Neuronal stem cell (in vitro differentiated cells): ENCODE results near the gene TNS3.

Source experiments
- DNase-seq: peaks from one replicate; pipeline ENCODE4 v3.0.0-alpha.2; 2013; ENCODE audit warnings: low spot score
- H2AFZ ChIP-seq: one replicate; pipeline ENCODE4 v1.6.1; 2013; ENCODE audit warnings: mild to moderate bottlenecking, low read length, inconsistent platforms
- H2AK5ac ChIP-seq: 2 replicates; pipeline ENCODE4 v1.6.1; 2013; ENCODE audit warnings: low read depth, mild to moderate bottlenecking, inconsistent platforms, low read length, moderate library complexity, mixed read lengths
- H2BK120ac ChIP-seq: 2 replicates; pipeline ENCODE4 v1.6.1; 2013; ENCODE audit warnings: low read depth, mild to moderate bottlenecking, inconsistent platforms, low read length, moderate library complexity, mixed read lengths
- H2BK12ac ChIP-seq: one replicate; pipeline ENCODE4 v1.6.1; 2013; ENCODE audit warnings: low read length, inconsistent platforms
- H2BK15ac ChIP-seq: 2 replicates; pipeline ENCODE4 v1.6.1; 2013; ENCODE audit warnings: mild to moderate bottlenecking, low read length, inconsistent platforms, mixed read lengths
- H2BK5ac ChIP-seq: one replicate; pipeline ENCODE4 v1.6.1; 2013; ENCODE audit warnings: inconsistent platforms, mild to moderate bottlenecking, low read length, moderate library complexity
- H3K14ac ChIP-seq: one replicate; pipeline ENCODE4 v1.6.1; 2013; ENCODE audit warnings: low read length, inconsistent platforms
- H3K18ac ChIP-seq: 2 replicates; pipeline ENCODE4 v1.6.1; 2013; ENCODE audit warnings: low read length, inconsistent platforms
- H3K23ac ChIP-seq: 2 replicates; pipeline ENCODE4 v1.6.1; 2013; ENCODE audit warnings: low read depth, mild to moderate bottlenecking, mixed read lengths, low read length, inconsistent platforms; ENCODE audit not compliant: poor library complexity
- H3K27ac ChIP-seq: replicated peaks from 3 replicates; pipeline ENCODE4 v1.5.1; 2013; ENCODE audit warnings: low read length, inconsistent platforms
- H3K27me3 ChIP-seq, 3 experiments: 2 replicates each; pipeline ENCODE4 v1.6.1; 2013; ENCODE audit warnings: low read length in 3 of 3, mild to moderate bottlenecking in 2 of 3, inconsistent platforms in 1 of 3, low read depth in 1 of 3, mixed read lengths in 1 of 3, moderate library complexity in 1 of 3; ENCODE audit not compliant: control insufficient read depth in 3 of 3, insufficient read depth in 3 of 3
- H3K36me3 ChIP-seq, 2 donors: replicated peaks in 1 of 2; 2 replicates each; pipeline ENCODE4 v1.6.1; 2013; ENCODE audit warnings: low read length in 2 of 2; ENCODE audit not compliant: control insufficient read depth in 2 of 2, insufficient read depth in 2 of 2
- H3K4ac ChIP-seq: 2 replicates; pipeline ENCODE4 v1.6.1; 2013; ENCODE audit warnings: inconsistent platforms, mild to moderate bottlenecking, low read length, moderate library complexity
- H3K4me1 ChIP-seq, 2 donors: 1 replicate in 1 of 2; 2 replicates in 1 of 2; pipeline ENCODE4 v1.6.1; 2013; ENCODE audit warnings: low read length in 2 of 2, low read depth in 1 of 2; ENCODE audit not compliant: control insufficient read depth in 2 of 2, insufficient read depth in 1 of 2
- H3K4me2 ChIP-seq: one replicate; pipeline ENCODE4 v1.6.1; 2013; ENCODE audit warnings: mild to moderate bottlenecking, low read length, inconsistent platforms; ENCODE audit not compliant: insufficient read depth, poor library complexity, severe bottlenecking
- H3K4me3 ChIP-seq, 2 donors: 2 replicates each; pipeline ENCODE4 v1.5.1; 2013; ENCODE audit warnings: low read length in 2 of 2, mild to moderate bottlenecking in 2 of 2, inconsistent platforms in 1 of 2, moderate library complexity in 1 of 2
- H3K79me1 ChIP-seq: one replicate; pipeline ENCODE4 v1.6.1; 2013; ENCODE audit warnings: low read depth, mild to moderate bottlenecking, inconsistent platforms, low read length, moderate library complexity
- H3K9ac ChIP-seq: one replicate; pipeline ENCODE4 v1.6.1; 2013; ENCODE audit warnings: mild to moderate bottlenecking, low read depth, low read length, inconsistent platforms; ENCODE audit not compliant: poor library complexity
- H3K9me3 ChIP-seq, 2 donors: replicated peaks in 1 of 2; 2 replicates each; pipeline versions ENCODE3 to v1.6.1; 2013; ENCODE audit warnings: low read length in 2 of 2, mild to moderate bottlenecking in 2 of 2, inconsistent platforms in 1 of 2, low read depth in 1 of 2, mixed read lengths in 1 of 2, moderate library complexity in 1 of 2; ENCODE audit not compliant: control insufficient read depth in 2 of 2, insufficient read depth in 1 of 2
- H4K8ac ChIP-seq: one replicate; pipeline ENCODE4 v1.6.1; 2013; ENCODE audit warnings: low read depth, mild to moderate bottlenecking, inconsistent platforms, low read length, moderate library complexity
- H4K91ac ChIP-seq: one replicate; pipeline ENCODE4 v1.6.1; 2013; ENCODE audit warnings: low read length, low read depth, mild to moderate bottlenecking, inconsistent platforms; ENCODE audit not compliant: poor library complexity
- WGBS, 2 donors: extraction: QIAGEN DNeasy Blood & Tissue Kit; methylation state at CpG; one replicate each; pipeline ENCODE4 v1.1.7; 2013; ENCODE audit warnings: missing lambda C conversion rate in 2 of 2, mixed read lengths in 1 of 2; ENCODE audit not compliant: insufficient read length in 2 of 2, insufficient replicate concordance in 1 of 2; ENCODE audit errors: extremely low coverage in 2 of 2; 5-methylcytosine and 5-hydroxymethylcytosine counted together

Gene TNS3

DNA sequence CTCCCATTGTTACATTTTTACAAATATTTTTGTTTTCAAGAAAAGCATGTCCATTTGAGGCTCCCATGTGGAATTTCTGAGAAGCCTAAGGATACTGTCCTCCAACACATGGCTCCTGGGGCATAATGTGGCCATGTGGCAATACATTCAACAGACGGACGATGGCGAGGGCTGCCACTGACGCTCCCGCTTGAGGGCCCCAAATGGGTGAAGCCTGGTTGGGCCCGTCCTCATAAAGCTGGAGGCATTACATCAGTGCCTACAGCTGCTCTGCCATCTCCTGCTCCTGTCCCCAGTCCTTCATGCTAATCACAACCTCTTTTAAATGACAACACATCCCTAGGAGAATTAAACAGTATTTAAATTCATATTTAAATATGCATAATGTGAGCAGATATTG, 246.8 kb downstream of the TNS3 start:
- Histone ChIP-seq H3K4me1 (peaks cover 8 to 26% of the 10 kb centered on the region in 2 donors), H3K23ac (no peak overlapping the region), H2BK15ac (no peak overlapping the region), H2AFZ (no peak overlapping the region), H3K18ac (peak overlapping the region; percentile 32), H4K8ac (no peak overlapping the region), H3K4me3 (no peak overlapping the region), H3K27ac (no peak overlapping the region), H3K14ac (no peak overlapping the region), H3K27me3 (no peaks in the 10 kb centered on the region), H3K4me2 (no peak overlapping the region), H2BK12ac (no peak overlapping the region), H3K9ac (no peak overlapping the region), H2BK5ac (no peak overlapping the region), H2AK5ac (no peak overlapping the region), H3K4ac (no peak overlapping the region), H2BK120ac (no peak overlapping the region), H3K79me1 (peaks cover 2% of the 10 kb centered on the region), H4K91ac (no peak overlapping the region), H3K9me3 (no peaks in the 10 kb centered on the region), H3K36me3 (peaks cover 5 to 10% of the 10 kb centered on the region in 2 donors)
- WGBS, 2 donors = no CpG with 5 or more reads among the region's 6 CpGs
- DNase-seq = no peak

- Histone ChIP-seq H2BK12ac (no peak overlapping the region), H2BK120ac (no peak overlapping the region), H4K8ac (no peak overlapping the region), H2AK5ac (no peak overlapping the region), H3K18ac (no peak overlapping the region), H3K9me3 (no peaks in the 10 kb centered on the region), H3K9ac (no peak overlapping the region), H3K4me2 (no peak overlapping the region), H3K79me1 (peaks cover 4% of the 10 kb centered on the region), H3K4ac (no peak overlapping the region), H3K36me3 (peaks cover 5 to 11% of the 10 kb centered on the region in 2 donors), H3K23ac (no peak overlapping the region), H2AFZ (no peak overlapping the region), H4K91ac (no peak overlapping the region), H3K14ac (no peak overlapping the region), H2BK15ac (no peak overlapping the region), H2BK5ac (no peak overlapping the region), H3K27me3 (no peaks in the 10 kb centered on the region), H3K4me1 (peaks cover 14 to 32% of the 10 kb centered on the region in 2 donors), H3K4me3 (no peak overlapping the region), H3K27ac (no peak overlapping the region)
- DNase-seq = no peak
- no CpG with 5 or more reads among the region's 2 CpGs for WGBS, 2 donors
Observed at GRCh38 chr7:47333959-47334358, 248.0 kb downstream of the TNS3 start.

DNA sequence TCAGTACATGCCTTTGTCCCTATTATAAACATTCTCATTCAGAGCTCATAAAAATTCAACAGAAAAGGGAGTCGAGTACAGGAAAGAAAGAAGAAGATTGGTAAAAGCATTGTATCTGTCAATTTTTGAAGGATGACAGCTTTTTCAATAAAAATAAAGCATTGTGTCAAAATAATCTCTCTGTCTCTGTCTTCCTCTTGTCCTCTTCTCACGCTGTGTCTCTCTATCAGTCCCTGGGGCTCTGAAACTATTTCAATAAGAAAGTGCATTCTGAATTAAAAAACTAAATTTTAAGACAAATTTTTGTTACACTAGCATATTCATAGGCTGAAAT, 248.4 kb downstream of the TNS3 start:
- Histone ChIP-seq H3K18ac (no peak overlapping the region), H3K14ac (no peak overlapping the region), H2AK5ac (no peak overlapping the region), H3K27me3 (no peaks in the 10 kb centered on the region), H3K4me2 (no peak overlapping the region), H3K36me3 (peaks cover 5 to 11% of the 10 kb centered on the region in 2 donors), H3K9me3 (no peaks in the 10 kb centered on the region), H3K27ac (no peak overlapping the region), H3K4me1 (peaks cover 18 to 36% of the 10 kb centered on the region in 2 donors), H2BK5ac (no peak overlapping the region), H3K79me1 (peaks cover 4% of the 10 kb centered on the region), H2BK12ac (no peak overlapping the region), H2BK15ac (no peak overlapping the region), H3K23ac (no peak overlapping the region), H2AFZ (peak overlapping the region; percentile 2), H3K9ac (no peak overlapping the region), H3K4me3 (no peak overlapping the region), H4K8ac (no peak overlapping the region), H3K4ac (no peak overlapping the region), H2BK120ac (no peak overlapping the region), H4K91ac (no peak overlapping the region)
- DNase-seq = no peak
- no CpG with 5 or more reads among the region's 2 CpGs for WGBS, 2 donors

- H3K14ac ChIP-seq = no peak overlapping the region
- whole genome bisulfite sequencing, 2 donors = no CpG with 5 or more reads among the region's 8 CpGs
- no peak overlapping the region for H2BK12ac ChIP-seq
- H4K91ac ChIP-seq = no peak overlapping the region
- H3K4me1 ChIP-seq = peaks cover 22 to 39% of the 10 kb centered on the region in 2 donors
- no peak overlapping the region for H2BK15ac ChIP-seq
- H2BK5ac ChIP-seq = no peak overlapping the region
- peaks cover 4% of the 10 kb centered on the region for H3K79me1 ChIP-seq
- no peak overlapping the region for H3K27ac ChIP-seq
- no peak overlapping the region for H3K9ac ChIP-seq
- H2BK120ac ChIP-seq = no peak overlapping the region
- no peak for DNase-seq
- no peak overlapping the region for H3K18ac ChIP-seq
- H4K8ac ChIP-seq = no peak overlapping the region
- no peak overlapping the region for H3K4ac ChIP-seq
- no peak overlapping the region for H2AK5ac ChIP-seq
- H3K23ac ChIP-seq = no peak overlapping the region
- peaks cover 5 to 11% of the 10 kb centered on the region in 2 donors for H3K36me3 ChIP-seq
- H3K27me3 ChIP-seq = no peaks in the 10 kb centered on the region
- H2AFZ ChIP-seq = peak overlapping the region; percentile 2
- H3K4me3 ChIP-seq = no peak overlapping the region
- H3K9me3 ChIP-seq = no peaks in the 10 kb centered on the region
- H3K4me2 ChIP-seq = no peak overlapping the region
Observed at GRCh38 chr7:47332681-47333553, 249.0 kb downstream of the TNS3 start.
